HG02642 (cell line): ENCODE data around the gene DCX.
"Not testable (repeated sequence)": the region's sequence is repeated elsewhere in the genome, so short reads cannot be mapped to it uniquely, and the experiment has no call there.

Experiments
- ATAC-seq: cut with Tn5 transposase; IDR thresholded peaks from one replicate; pipeline ENCODE4 v1.9.1; 2021; ENCODE audit warnings: mild to moderate bottlenecking; ENCODE audit not compliant: unreplicated experiment, poor library complexity

Gene DCX

DNA sequence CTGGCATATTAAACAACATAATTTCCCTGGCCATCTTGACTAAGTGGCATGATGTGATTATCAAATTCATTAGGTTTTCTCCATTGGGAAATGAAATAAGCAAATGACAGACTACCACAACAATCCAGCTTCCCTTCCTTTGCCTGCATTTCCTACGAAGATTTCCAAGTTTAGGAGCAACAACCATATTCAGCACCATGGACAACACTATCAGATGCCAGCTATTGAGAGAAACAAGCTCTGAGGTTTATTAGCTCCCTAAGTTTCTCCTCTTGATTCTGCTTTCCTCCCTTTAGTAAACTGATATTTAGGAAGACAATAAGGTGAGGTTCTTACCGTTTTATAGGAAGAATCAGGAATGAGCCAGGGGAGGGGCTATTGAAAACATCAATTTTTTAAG lies 36.2 kb downstream of the DCX start:
- no peak for ATAC-seq

DNA sequence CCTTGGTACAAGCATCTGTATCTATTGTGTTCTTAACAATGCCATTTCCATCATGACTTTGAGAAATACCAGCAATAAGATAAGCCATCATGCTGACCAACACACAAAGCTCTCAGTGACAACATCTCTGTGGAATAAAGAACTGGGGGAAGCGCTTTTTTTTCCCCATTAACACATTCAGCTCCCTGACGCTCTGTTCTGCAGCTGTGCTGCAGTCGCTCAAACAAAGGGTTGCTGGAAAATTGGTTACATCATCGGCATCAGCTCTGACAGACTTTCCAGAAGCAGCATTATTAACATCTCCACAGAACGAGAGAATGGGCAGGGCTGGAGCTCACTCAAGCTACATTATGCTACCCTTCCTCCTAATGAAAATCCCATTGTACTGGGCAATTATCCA lies 39.9 kb downstream of the DCX start:
- ATAC-seq: no peak

DNA sequence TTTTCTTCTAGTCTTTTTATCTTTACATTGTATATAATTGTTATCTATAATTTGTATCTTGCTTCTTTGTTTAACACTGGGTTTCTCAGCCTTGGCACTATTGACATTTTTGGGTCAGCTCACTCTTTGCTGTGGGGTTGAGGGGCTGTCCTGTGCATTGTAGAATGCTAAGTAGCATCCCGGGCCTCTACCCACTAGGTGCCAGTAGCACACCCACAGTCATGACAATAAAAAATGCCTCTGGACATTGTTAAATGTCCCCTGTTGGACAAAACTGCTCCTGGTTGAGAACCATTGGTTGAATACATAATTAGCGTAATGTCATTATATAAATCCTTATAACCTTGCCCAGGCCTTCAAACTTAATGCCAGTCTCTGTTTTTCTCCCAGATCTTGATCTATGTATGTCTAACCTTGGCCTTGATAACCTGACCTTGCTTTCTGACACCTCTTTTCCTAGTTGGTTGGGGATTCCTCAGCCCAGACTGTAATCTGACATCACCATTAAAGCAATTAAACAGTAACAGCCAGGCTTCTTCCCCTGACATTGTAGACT lies 46.1 kb downstream of the DCX start:
- ATAC-seq: no peak

DNA sequence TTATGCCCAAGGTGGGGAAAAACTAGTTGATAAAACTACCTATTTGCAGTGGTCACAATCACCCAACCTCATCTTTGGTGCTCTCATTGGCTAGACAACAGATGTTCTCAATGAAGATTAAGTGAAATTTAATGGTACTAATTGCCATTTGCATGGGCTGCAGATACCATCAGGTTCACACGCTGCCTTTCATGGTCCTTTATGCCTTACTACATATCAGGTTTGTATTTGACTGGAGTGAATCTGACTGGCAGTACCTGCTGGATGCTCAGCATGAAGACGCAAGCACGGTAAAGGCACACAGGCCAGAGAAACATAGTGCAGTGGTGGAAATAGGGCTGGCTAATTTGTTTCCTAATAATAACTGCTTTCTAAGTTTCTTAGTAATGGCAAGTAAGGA lies 48.3 kb downstream of the DCX start:
- no peak for ATAC-seq

DNA sequence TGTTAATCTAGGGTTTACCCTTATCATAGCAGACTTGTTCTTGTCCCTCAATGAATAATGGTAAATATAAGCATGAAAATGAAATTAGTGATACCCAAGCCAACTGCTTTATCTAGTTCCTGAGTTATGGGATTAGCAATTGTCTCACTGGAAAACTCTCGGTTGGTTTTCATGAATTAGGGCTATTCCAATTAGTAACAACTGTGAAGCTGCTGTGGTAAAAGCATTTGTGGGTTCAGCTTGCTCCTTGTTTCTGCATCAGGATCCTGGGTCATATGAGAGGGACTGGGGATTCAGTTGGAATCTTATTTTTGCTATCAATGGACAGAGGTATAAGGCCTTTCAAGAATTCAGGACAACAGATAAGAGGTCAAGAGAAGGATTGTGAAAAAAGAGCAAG lies 50.2 kb downstream of the DCX start:
- no peak for ATAC-seq

DNA sequence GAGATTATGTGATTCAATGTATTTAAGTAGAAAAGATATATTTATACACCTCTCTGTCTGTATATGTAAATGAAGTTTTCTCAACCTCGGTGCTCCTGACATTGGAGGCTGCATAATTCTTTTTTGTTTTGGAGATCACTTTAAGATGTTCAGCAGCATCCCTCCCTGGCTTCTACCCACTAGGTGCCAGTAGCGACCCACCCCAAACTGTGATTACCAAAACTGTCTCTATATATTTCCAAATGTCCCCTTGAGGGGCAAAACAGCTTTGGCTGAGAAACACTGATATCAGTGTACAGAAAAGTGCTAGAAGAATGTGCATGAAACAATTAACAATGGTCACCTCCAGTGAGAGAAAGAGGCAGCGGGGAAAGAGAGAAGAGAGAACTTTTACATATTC lies 51.2 kb downstream of the DCX start:
- ATAC-seq: no peak

DNA sequence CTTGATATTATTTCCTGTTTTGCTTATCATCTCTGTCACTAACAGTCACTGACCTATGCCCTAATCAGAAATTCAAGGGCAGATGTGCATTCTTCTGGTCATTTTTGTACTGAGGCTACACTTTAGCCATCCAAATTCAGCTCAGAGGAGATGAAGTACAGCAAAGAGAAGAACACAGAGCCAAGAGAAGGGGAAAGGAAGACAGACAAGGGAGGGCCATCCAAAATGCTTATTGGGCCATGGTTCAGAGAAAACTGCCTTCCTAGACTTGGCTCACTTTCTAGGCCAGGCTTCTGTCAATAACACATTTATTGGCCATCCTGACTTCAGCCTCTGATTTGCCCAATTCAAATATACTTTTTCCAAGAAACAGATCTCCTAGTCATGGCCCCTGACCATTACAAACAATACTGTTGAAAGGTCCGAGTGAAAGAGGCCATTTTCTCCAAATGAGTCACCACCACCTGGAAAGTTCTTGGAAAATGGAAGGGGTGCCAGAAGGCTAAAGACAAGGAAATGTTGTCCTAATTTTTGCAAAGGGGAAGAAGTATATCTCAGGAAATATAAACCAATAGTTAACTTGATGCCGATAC lies 56.4 kb downstream of the DCX start:
- ATAC-seq: no peak

DNA sequence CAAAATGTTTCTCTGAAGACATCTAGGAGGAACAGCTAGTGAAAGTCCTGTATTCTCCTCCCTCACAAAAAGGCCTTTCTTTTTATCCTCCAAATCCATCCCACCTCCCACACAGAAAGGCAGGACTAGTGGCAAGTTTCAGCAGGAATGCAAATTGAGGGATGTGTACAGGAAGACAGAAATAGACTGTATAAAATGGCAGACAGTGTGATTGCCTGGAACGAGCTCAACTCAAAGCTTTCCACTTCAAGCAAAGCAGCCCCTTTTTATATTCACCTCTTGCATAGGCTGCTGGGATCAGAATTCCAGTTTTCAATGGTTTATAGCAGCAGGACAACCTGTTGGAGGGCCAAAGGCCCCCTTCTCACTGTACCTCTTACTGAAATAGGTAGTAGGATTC lies 57.5 kb downstream of the DCX start:
- ATAC-seq: no peak

DNA sequence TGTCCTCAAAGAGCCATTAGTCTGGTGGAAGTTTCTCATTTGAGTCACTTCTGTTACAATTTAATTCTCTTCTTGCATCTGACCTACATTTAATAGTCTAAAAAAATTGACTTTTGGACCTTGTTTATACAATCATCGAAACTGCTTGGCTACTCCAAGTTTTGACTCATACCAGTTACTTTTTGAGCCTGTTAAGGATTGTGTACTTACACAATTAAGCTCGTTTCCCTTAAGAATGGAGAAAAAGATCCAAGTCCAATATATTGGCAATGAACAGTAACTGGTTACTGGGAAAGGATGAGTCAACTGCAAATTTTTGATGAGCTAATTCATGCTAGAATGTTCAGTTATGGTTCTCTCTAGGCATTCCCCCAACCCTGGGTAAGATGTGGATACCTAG lies 58.2 kb downstream of the DCX start:
- no peak for ATAC-seq

DNA sequence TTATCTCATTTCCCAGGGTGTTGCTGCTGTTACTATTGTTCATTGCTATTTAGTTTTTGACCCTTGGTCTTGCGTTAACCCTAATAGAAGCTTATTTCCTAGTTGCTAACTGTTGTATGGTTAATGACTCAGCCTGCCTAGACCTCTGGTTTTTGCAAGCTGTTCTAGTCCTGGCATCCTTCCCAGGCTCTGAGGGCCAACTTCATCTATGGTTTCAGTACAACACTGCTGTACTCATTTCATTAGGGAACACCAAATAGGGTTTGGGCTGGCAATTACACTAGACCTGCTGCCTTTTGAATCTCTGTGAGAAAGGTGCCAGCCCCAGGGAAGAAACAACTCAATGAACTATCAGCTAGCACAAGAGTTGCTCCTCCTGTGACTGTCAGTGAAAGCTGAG lies 59.6 kb downstream of the DCX start:
- no peak for ATAC-seq

DNA sequence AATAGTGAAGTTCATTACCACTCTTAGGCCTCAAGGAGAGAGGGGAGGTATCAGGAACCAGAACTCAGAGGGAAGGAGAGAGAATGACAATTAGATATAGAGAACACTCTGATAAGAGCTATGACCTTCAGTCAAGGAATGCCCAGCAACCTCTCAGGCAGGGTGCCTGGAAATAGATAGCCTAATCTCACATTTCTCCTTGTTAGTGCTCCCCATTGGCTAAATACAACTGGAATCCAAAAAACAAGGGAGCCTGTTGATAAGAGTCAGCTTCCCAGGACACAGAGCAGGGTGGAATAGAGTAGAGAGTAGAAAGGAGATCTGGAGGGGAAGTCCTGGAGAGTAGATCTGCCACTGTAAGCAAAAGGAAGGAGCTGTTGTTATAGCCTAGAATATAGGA lies 62.1 kb downstream of the DCX start:
- ATAC-seq: no peak

DNA sequence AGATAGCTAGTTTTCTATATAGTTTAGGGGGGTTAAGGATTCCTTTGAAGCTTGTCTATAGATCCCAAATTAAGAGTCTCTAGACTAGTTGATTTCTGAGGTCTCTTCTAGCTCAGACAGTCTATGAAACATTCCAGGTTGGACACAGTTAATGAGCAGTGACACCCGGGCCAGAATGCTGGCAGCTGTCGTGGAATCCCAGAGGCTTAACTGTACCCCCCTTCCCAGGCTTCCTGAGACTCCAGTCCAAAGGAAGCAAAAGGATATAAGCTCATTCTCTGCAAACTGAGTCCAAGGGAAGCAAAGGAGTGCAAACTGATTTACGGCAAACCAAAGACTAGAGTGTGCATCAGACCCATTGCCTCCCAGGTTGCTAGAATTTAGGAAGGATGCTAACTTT lies 62.9 kb downstream of the DCX start:
- no peak for ATAC-seq

DNA sequence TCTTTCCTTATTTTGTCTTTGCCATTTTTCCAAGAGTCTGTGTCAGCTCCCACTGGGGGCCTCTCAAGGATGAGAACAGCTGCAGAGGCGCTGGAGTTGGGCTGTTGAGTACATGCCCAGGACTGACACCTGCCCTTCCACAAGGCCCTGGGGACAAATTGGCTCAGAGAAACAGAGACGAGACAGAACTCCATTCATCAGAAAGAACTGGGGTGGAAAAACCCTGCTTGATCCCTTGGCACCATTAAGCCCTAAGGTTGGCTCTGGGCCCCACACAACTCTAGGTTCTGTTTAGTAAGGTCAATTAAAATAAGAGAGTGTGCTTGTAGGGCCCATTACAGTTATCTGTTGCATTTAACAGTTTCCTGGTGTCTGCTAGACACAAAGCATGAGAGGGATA lies 63.6 kb downstream of the DCX start:
- no peak for ATAC-seq

DNA sequence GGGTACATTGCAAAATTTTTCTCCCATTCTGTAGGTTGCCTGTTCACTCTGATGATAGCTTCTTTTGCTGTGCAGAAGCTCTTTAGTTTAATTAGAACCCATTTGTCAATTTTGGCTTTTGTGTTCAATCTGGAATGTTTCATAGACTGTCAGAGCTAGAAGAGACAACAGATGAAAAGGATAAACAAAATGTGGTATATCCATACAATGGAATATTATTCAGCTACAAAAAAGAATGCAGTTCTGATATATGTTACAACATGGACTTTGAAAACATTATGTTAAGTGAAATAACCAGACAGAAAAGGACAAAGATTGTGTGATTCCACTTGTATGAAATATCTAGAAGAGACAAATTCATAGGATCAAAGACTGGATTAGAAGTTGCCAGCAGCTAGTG lies 65.8 kb downstream of the DCX start:
- not testable (repeated sequence) for ATAC-seq

DNA sequence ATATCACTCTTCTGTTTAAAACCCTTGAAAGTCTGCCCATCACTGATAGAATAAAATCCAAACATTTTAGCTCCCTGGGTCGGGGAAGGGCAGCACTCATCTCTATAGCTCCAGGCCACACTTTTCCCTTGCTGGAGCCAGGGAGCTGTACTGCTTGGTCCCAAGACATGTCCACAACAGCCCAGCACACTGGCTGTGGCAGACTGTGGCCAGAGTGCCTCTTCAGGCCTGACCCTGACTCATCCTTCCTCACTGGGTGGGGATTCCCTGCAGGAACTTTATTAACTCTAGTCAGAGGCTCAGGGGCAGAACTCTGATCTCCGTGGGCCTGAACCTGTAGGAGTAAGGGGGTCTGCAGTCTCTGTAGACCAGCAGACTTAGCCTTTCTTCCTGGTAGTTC lies 71.9 kb downstream of the DCX start:
- ATAC-seq: no peak

DNA sequence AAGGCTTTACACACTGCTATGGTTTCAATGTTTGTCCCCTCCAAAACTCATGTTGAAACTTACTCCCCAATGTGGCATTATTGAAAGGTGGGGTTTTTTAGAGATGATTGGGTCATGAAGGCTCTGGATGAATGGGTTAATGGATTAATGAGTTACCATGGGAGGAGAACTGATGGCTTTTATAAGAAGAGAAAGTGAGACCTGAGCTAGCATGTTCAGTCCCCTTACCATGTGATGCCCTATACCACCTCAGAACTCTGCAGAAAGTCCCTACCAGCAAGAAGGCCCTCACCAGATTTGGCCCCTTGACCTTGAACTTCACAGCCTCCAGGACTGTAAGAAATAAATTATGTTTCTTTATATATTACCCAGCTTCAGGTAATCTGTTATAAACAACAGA lies 72.8 kb downstream of the DCX start:
- ATAC-seq: no peak

DNA sequence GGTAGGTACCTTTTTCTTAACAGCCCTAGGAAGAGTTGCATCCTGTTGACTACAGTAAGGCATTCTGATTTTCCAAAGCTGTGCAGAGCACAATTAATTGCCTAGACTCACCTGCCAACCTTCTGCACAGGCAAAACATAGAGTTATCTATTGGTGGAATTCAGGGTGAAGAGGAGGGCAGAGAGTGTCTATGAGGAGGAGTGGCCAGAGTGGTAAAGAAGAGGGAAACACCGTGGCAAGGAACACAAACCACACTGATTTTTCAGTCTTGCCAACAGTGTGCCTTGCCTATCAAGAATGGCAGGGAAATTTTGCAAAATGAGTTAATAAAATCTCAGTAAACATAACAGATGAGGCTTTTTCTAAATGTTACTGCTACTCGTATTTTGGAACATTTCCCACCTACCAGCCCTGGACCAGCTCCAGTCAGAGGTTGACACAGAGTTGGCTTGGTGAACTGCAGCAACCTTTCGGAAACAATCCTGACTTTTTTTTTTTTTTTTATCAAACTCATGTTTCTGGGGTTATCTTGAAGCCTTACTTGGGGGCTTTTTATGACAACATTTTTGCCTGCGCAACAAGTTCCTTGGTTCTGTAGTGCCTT lies 73.8 kb downstream of the DCX start:
- ATAC-seq: no peak

DNA sequence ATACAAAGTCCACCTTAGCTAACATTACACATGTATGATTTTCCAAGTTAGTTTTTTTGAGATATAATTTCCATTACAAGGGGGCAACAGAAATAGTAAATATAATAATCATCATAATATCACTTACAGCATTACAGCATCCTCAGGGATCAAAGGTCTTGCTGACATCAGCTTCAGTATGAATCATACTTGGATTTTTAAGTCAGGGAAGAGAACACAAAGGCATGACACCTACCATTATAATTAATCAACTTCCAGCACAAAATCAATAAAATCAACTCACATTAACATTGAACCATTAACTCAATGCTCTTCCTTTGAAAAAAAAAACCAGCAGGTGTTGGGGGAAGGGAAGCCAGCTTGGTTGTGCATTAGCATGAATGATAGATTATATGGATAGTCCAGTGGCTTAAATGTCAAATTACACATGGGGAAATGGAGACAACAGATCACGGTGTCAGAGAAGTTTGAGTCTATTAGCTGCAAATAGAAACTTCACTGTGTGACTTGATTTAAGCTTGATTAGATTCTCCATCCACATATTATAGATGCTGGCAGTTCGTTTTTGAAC lies 74.8 kb downstream of the DCX start:
- no peak for ATAC-seq

DNA sequence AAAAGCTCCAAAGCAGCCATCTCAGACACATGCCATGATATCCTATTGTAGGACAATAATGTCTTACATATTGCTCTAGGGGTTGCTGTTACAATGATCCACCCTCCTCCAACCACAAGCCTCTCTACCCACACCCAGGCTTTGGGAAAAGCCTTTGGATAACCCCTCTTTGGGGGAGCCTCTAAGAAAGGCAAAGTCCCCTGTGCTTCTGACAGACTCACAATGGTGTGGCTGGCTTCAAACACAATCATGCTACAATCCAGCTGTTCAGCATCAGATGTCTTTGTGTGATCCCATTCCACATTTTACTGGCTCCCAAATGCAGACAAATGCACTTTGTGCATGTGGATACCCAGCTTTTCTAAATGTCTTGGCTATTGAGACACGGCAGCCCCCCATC lies 75.9 kb downstream of the DCX start:
- ATAC-seq: no peak

DNA sequence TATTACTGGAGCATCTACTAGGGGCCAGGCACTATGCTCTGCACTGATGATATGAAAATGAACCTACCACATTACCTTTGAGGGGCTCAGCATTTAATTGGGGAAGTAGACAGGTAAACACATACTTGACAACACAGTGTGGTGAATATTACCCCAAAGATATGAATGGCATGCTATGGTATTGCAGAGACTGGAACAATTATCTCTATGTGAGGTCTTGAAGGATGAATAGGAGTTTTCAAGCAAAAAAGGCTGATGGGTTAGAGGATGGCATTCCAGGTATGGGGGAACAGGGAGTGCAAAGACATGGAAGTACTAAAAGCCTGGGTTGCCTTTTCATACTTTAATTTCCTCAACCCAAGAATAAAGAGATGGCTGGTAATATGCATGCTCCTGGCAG lies 82.6 kb downstream of the DCX start:
- ATAC-seq: no peak

DNA sequence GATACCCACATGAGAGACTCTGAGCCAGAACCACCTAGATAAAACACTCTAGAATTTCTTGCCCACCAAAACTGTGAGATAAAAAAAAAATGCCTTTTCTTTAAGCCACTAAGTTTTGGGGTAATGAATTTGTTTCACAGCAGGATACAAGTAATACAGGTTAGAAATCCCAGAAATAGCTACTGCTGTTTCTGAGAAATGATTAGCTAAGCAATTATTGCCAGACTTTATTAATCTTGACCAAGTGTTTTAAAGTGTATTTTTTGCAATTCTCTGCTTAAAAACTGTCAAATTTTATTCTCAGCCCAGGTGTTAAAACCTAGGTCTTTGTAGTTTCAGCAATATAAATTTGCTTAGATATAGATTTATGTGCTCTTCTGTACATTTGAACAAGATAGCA lies 83.1 kb downstream of the DCX start:
- ATAC-seq: no peak

DNA sequence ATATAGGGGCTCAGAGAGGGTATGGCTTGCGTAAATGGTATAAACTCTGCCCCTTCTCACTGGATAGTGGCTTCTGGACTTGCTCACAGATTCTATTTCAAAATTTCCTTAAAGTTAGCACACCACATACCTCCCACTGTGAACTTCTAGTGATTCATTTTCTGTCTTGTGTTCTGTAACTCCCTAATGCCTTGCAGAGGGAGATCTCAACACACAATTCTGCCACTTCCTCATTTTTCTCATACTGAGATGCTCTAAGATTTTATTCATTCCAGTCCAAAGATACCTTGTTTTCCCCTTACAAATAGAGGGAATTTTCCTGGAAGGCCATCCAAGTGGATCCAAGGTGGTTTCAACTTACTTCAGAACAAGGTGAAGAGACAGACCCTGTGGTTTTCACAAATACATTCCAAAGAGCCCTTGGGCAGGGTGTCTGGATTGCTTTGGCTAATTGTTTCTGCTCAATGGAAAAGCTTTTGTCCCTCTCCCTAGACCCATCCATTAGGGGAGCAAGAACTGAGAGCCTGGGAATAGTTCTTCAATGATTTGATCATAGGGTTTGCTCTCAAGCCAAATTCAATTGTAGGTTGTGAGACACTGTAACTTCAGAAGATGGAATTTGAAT lies 89.6 kb downstream of the DCX start:
- no peak for ATAC-seq
